ENCODE results near the gene FCHO2.

Gene FCHO2

DNA sequence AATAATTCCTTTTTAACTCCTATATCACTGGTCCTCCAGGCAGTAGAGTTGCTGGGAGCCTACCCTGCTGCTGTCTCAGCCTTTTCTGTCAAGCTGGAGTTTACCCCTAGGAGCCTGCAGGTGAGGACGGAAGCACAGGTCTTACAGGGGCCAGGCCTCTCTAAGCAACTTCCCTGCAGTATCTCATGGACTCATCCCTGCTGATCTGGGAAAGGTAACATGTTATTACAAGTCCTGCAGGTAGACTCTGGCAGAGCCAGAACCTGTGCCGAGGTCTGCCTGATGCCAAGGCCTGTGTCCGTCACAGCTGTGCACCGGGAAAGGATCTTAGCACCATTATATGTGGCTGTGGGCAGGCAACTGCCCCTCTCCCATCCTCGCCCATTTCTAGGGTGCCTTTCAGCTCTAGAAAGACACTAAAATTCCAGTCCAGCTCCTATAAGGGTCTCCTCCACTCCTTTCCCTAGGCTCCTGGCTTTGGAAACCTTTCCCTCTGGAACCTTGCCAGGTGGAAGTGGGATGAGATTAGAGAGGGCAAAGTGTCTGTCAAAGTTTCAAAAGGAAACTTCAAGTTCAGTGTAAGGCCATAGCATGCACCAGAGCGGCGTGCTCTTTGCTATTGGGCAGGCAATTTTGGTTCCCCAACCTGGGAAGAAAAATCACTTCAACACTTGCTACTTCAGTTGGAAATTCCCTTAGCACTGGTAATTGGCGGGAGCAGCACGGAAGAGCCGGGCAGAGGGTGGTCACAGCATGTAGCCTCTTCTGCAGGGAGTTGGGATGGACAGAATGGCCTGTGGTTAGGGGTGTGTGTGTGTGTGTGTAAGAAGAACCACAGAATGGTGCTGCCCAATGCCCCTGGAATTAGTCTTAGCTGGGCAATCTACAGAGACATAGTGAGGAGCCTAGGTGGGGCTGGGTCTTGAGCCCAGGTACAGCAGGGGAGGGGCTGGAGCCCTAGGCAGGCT lies 182.0 kb downstream of the FCHO2 start:
- no peak for DNase-seq (ENCODE audit: low read depth)
- TF ChIP-seq, protein P1, sequence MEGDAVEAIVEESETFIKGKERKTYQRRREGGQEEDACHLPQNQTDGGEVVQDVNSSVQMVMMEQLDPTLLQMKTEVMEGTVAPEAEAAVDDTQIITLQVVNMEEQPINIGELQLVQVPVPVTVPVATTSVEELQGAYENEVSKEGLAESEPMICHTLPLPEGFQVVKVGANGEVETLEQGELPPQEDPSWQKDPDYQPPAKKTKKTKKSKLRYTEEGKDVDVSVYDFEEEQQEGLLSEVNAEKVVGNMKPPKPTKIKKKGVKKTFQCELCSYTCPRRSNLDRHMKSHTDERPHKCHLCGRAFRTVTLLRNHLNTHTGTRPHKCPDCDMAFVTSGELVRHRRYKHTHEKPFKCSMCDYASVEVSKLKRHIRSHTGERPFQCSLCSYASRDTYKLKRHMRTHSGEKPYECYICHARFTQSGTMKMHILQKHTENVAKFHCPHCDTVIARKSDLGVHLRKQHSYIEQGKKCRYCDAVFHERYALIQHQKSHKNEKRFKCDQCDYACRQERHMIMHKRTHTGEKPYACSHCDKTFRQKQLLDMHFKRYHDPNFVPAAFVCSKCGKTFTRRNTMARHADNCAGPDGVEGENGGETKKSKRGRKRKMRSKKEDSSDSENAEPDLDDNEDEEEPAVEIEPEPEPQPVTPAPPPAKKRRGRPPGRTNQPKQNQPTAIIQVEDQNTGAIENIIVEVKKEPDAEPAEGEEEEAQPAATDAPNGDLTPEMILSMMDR (conservative IDR thresholded peaks at IDR 0.05; ENCODE audit: control insufficient read depth, insufficient read depth, low read depth, low read length), result no peak
- no peak overlapping the region for H3K4me3 ChIP-seq (ENCODE audit: control insufficient read depth, low read depth, low read length)

DNA sequence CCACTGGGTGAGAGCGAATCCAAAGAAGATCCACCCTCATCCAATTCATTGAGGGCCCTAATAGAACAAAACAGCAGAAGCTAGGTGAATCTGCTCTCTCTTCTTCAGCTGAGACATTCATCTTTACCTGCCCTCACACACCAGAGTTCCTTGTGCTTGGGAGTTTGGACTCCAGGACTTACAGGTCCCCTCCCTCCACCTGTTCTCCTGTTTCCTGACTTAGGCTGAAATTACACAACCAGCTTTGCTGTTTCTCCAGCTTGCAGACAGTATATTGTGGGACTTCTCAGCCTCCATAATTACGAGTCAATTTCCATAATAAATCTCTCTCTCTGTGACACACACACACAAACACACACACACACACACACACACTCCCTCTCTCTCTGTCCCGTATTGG lies 183.6 kb downstream of the FCHO2 start:
- no peak overlapping the region for H3K4me3 ChIP-seq (ENCODE audit: control insufficient read depth, low read depth, low read length)
- TF ChIP-seq, protein P1 (conservative IDR thresholded peaks at IDR 0.05; ENCODE audit: control insufficient read depth, insufficient read depth, low read depth, low read length), result no peak
- DNase-seq (ENCODE audit: low read depth), result no peak

All from fibroblast of mammary gland (primary cell).